GM12892 (cell line): ENCODE measurements around the gene RPL22.

Experiments
- DNase-seq: peaks from one replicate; pipeline ENCODE4 v3.0.0; 2011; ENCODE audit not compliant: insufficient read length
- FAIRE-seq: peaks from 2 replicates; lab custom pipeline; 2011; peaks lifted over from hg19 to GRCh38; lab: Jason Lieb, UNC
- POLR2A ChIP-seq: IDR thresholded peaks from 2 replicates; pipeline ENCODE4 v1.6.1; 2011; ENCODE audit warnings: low read depth, low read length, control low read depth
- POLR2AphosphoS5 ChIP-seq: IDR thresholded peaks from 2 replicates; pipeline ENCODE4 v1.6.1; 2011; ENCODE audit warnings: low read depth, low read length, control low read depth
- TAF1 ChIP-seq: IDR thresholded peaks from 2 replicates; pipeline ENCODE4 v1.6.1; 2011; ENCODE audit warnings: low read depth, mild to moderate bottlenecking, control low read depth, low read length, borderline replicate concordance

The RPL22 gene

GRCh38 chr1:6241887-6242740 is 42.7 kb upstream of the RPL22 start:
- DNase-seq (no peak), FAIRE-seq (no peak)
- TF ChIP-seq POLR2AphosphoS5 (no peak), POLR2A (no peak), TAF1 (no peak)

GRCh38 chr1:6241107-6241886 is 41.9 kb upstream of the RPL22 start:
- DNase-seq (no peak), FAIRE-seq (no peak)
- TF ChIP-seq TAF1 (no peak), POLR2A (no peak), POLR2AphosphoS5 (no peak)

GRCh38 chr1:6239950-6240768 is 40.8 kb upstream of the RPL22 start:
- TF ChIP-seq POLR2AphosphoS5 (no peak), TAF1 (no peak)
- DNase-seq: no peak
- no peak for FAIRE-seq

GRCh38 chr1:6239213-6239752 is 39.9 kb upstream of the RPL22 start:
- TF ChIP-seq POLR2AphosphoS5 (no peak), TAF1 (no peak), POLR2A (no peak)
- DNase-seq (no peak), FAIRE-seq (no peak)

- no peak for FAIRE-seq
- TF ChIP-seq POLR2AphosphoS5 (no peak), TAF1 (no peak), POLR2A (no peak)
- no peak for DNase-seq
Observed at GRCh38 chr1:6237093-6237492, 37.7 kb upstream of the RPL22 start.

- TF ChIP-seq POLR2A: no peak
- TF ChIP-seq POLR2AphosphoS5: no peak
- TF ChIP-seq TAF1: no peak
- DNase-seq: no peak
- no peak for FAIRE-seq
Observed at GRCh38 chr1:6235296-6235677, 35.9 kb upstream of the RPL22 start.

GRCh38 chr1:6234502-6235295 is 35.3 kb upstream of the RPL22 start:
- no peak for FAIRE-seq
- TF ChIP-seq TAF1: no peak
- no peak for TF ChIP-seq POLR2AphosphoS5
- TF ChIP-seq POLR2A: no peak; the same call in 1 of the 2 replicates
- no peak for DNase-seq

GRCh38 chr1:6233376-6233775 is 34.0 kb upstream of the RPL22 start:
- FAIRE-seq: no peak
- TF ChIP-seq POLR2A: no peak
- no peak for TF ChIP-seq TAF1
- TF ChIP-seq POLR2AphosphoS5: no peak

GRCh38 chr1:6225651-6226050 is 26.3 kb upstream of the RPL22 start:
- FAIRE-seq: no peak
- no peak for DNase-seq
- TF ChIP-seq POLR2AphosphoS5: no peak
- TF ChIP-seq TAF1: no peak
- no peak for TF ChIP-seq POLR2A

More at GRCh38 chr1:6233376-6233775, 34.0 kb upstream of the RPL22 start:
- no peak for DNase-seq

GRCh38 chr1:6224718-6225117 is 25.3 kb upstream of the RPL22 start:
- DNase-seq (no peak), FAIRE-seq (no peak)
- TF ChIP-seq TAF1 (no peak), POLR2AphosphoS5 (no peak)

GRCh38 chr1:6223617-6224016 is 24.2 kb upstream of the RPL22 start:
- TF ChIP-seq TAF1: no peak
- TF ChIP-seq POLR2AphosphoS5: no peak
- no peak for TF ChIP-seq POLR2A
- DNase-seq (no peak), FAIRE-seq (no peak)
